Stimulated activated CD4-positive, alpha-beta T cell treated with anti-CD3 and anti-CD28 coated beads, Interleukin-15, amount 100 ng/mL, for 1 hour (primary cell): ENCODE results near the gene PCYT2.
A peak's percentile ranks its signal among the peaks of the same experiment; 100 is the strongest.

ENCODE experiments used
- DNase-seq, 2 donors: peaks; one replicate each; pipeline ENCODE4 v3.0.0-alpha.2; 2020; ENCODE audit warnings: low read depth in 1 of 2, low spot score in 1 of 2

PCYT2 gene

GRCh38 chr17:81877569-81877968 lies 33.6 kb downstream of the PCYT2 start:
- no peak for DNase-seq

GRCh38 chr17:81871387-81872230 lies 39.6 kb downstream of the PCYT2 start:
- peak; percentile 94 to 95 for DNase-seq

- DNase-seq, result no peak
These were observed 40.2 kb downstream of the PCYT2 start, which contains the start of gene ARHGDIA for GRCh38 chr17:81870981-81871386. ARHGDIA (minus strand) TSS chr17:81871337; CDS start chr17:81869930, 1,407 bp downstream.

GRCh38 chr17:81870131-81870980 lies 40.8 kb downstream of the PCYT2 start:
- no peak for DNase-seq

- peak in 1 of 2 donors; percentile 18 for DNase-seq
These were observed 41.7 kb downstream of the PCYT2 start for GRCh38 chr17:81869221-81870130.

DNA sequence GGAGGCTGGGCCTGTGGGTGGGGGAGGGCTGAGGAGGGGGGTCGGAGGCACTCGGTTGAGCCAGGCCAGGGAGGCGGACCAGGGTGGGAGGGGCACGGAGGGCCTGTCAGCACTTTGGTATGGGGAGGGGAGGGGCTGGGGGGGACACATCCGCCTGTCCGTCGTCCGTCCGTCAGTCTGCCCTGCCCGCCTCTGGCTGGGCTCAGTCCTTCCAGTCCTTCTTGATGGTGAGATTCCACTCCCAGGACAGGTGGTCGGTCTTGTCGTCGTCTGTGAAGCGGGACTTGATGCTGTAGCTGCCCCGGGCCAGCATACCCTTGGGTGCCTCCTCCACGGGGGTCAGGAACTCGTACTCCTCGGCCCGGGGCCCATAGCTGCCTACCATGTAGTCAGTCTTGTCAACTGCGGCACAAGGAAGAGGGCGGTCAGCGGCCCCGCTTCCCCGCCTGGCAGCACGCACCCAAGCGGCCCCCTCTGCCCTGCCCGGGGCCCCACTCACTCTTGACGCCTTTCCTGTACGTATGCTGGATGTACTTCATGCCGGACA lies 42.5 kb downstream of the PCYT2 start:
- DNase-seq, result no peak

- DNase-seq, result no peak
These were observed 43.1 kb downstream of the PCYT2 start for GRCh38 chr17:81867991-81868673.

DNA sequence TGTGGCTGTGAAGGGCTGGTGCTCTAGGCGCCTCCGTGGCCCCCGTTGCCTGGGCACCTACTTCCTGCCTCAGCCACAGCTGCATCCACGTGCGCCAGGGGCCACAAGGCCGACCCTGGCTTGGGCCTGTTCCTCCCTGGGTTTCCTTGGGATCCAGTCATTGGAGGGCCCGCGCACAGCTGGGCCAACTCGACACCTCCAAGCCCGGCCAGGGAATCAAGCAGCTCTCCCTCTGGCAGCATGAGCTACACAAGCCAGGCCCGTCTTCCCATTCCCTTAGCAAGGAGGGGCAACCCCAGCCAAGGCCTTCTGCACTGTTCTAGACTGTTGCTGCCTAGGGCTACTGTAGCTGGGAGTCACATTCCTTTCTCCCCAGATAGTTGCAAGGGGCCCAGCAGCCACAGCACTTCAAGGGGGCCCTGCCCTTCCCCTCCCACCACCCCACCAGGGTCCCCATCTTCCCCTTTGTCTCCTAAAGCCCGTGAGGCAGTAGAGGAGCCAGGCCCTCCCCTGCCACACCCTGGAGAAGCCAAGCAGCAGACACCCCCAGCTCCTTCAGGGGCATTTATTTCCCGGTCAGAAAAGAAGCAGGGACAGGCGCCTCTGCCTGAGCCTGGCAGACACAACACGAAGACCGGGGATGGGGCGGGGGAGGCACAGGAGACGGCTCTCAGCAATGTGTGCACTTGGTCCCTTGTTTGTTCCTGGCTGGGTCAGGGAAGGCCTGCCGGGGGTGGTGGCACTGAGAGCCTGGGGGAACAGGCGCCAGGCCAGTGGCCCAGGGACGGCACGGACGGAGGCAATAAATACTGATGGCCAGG lies 43.8 kb downstream of the PCYT2 start:
- no peak for DNase-seq

- DNase-seq, result no peak
These were observed 44.6 kb downstream of the PCYT2 start for GRCh38 chr17:81866440-81867169.

DNA sequence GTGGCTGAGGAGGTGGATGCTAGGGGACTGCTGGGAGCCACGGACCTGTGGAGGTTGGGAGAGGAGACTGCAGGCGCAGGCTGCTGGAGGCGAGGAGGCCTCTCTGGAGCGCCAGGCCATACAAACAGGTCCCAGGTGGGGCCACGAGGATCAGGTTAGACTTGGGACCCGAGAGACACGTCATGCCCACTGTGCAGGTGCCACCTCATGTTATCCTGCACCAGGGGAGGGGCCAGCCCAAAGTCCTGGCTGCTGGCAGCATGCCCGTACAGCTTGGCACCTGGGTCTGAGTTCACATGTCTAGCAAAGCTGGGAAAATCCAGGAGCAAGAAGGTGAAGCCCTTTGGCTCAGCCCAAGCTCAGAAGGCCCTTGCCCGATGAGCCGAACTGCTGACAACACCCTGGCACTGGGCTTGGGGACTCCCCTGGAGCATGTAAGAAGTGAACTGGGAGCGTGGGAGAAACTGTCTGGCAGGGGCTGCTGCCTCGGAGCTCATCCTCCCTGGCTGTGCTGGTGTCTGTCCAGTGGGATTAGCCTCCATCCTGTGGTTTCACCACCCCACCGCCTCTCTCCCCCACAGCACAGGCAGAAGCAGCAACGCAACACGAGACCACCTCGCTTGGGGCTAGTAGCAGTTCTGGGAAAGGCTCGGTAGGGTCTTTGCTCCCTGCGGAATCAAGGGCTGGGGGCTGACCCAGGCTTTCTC lies 45.3 kb downstream of the PCYT2 start:
- DNase-seq, result peak in 1 of 2 donors; percentile 11

GRCh38 chr17:81865358-81865732 lies 45.9 kb downstream of the PCYT2 start:
- no peak for DNase-seq

- no peak for DNase-seq
These were observed 47.1 kb downstream of the PCYT2 start for GRCh38 chr17:81863833-81864768.

DNA sequence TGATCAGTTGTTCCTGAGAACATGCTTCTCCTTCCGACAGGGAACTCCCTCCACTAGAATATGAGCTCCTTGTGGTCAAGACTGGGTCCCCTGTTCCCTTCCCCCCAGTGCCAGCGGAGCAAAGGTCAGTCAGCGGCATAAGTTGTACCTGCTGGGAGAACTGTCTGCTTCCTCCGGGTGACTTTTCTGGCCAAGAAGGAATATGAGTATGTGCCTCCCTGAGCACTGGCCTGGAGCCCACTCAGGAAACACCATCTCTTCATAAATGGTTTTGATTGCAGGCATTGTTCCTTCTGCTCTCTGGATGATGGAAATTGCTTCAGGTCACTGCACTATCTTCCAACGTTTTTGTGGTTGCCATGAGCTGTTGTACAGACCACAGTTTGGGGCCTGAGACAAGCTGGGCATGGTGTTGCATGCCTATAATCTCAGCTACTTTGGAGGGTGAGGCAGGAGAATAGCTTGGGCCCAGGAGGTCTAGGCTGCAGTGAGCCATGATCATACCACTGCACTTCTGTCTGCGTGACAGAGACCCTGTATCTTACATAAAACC lies 48.0 kb downstream of the PCYT2 start:
- DNase-seq, result no peak

DNA sequence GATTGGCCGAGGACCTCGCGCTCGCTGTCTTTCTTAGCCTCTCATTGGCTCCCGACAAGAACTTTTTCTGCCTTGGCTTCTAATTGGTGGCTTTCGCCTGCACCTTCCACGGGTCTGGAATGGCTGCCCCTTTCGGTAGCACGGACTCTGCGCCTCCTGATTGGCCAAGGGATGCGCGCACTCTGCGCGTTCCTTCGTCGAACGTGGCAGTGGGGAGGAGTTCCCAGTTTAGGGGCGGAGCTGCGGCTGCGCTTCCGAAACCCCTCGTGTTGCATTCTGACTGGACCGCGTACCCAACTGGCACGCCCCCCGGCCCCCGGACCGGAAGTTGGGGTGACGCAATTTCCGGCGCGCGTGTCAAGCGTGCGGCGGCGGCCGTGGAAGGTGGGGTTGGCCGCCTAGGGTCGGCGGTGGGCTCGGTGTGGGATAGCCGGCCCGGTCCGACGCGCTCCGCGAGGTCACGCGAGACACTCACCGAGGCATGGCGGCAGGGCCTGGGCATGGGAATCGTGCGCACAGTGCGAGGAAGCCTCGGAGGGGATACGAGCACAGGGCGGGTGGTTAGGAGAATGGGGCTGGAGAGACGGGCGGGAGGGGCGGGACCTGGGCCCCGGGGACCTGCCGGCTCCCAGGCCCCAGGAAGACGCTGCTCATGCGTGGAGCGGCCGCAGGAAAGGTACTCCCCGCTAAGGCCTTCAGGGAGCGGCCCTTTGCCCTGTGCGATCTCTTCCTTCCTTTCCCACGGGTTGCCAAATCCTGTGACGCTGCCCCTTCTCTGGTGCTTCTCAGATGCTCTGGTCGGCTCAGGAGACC lies 50.2 kb downstream of the PCYT2 start:
- DNase-seq, result peak; percentile 98 to 99

GRCh38 chr17:81859906-81860755 lies 51.1 kb downstream of the PCYT2 start, which contains the start of gene P4HB:
P4HB (minus strand) TSS chr17:81860535; CDS start chr17:81860471, 64 bp downstream.
- DNase-seq, result peak in 1 of 2 donors; percentile 90
